CD4-positive, CD25-positive, alpha-beta regulatory T cell (primary cell): Measurements from ENCODE around the gene TKT. TPM values are rescaled to one million over a fixed set of nuclear protein-coding genes. Genes with fewer than 3 reads are reported as not detected.

Experiments
- ATAC-seq, 2 donors: fragments of 150-1000 bp; cut with Tn5 transposase; one replicate each; pipeline ENCODE4 v1.10.0; 2021; ENCODE audit warnings: low read depth in 2 of 2, moderate number of reproducible peaks in 2 of 2, moderate library complexity in 1 of 2
- DNase-seq, 3 donors: peaks; one replicate each; pipeline versions ENCODE4 v3.0.0 to v3.0.0-alpha.2; 2012 to 2022; ENCODE audit warnings: mixed read lengths in 1 of 3
- H3K27ac ChIP-seq: one replicate; pipeline ENCODE4 v1.7.0; 2013; ENCODE audit warnings: mild to moderate bottlenecking, low read length; ENCODE audit not compliant: insufficient read depth, poor library complexity, severe bottlenecking
- H3K27me3 ChIP-seq: one replicate; pipeline ENCODE4 v1.7.0; 2013; ENCODE audit warnings: low read length; ENCODE audit not compliant: control insufficient read depth, insufficient read depth
- H3K36me3 ChIP-seq: one replicate; pipeline ENCODE4 v1.7.0; 2013; ENCODE audit warnings: mild to moderate bottlenecking, low read length, moderate library complexity; ENCODE audit not compliant: control insufficient read depth, insufficient read depth
- H3K4me1 ChIP-seq: 2 replicates; pipeline ENCODE4 v1.7.0; 2013; ENCODE audit warnings: mild to moderate bottlenecking, low read length; ENCODE audit not compliant: insufficient read depth, control insufficient read depth, poor library complexity, severe bottlenecking
- H3K4me3 ChIP-seq: one replicate; pipeline ENCODE4 v1.7.0; 2013; ENCODE audit warnings: low read depth, mild to moderate bottlenecking, low read length, moderate library complexity
- H3K9me3 ChIP-seq, 2 experiments: 1 replicate in 1 of 2; 2 replicates in 1 of 2; pipeline ENCODE4 v1.7.0; 2013; ENCODE audit warnings: low read length in 2 of 2, mild to moderate bottlenecking in 1 of 2, moderate library complexity in 1 of 2; ENCODE audit not compliant: control insufficient read depth in 2 of 2
- H3K27ac Mint-ChIP-seq, 3 donors: one replicate each; pipeline ENCODE4 v1.8.0; 2020 to 2022; ENCODE audit warnings: mild to moderate bottlenecking in 3 of 3, mixed read lengths in 3 of 3, moderate library complexity in 2 of 3
- H3K27me3 Mint-ChIP-seq: one replicate; pipeline ENCODE4 v1.8.0; 2022; ENCODE audit warnings: mild to moderate bottlenecking, mixed read lengths
- H3K36me3 Mint-ChIP-seq: one replicate; pipeline ENCODE4 v1.8.0; 2020; ENCODE audit warnings: mixed read lengths
- H3K4me1 Mint-ChIP-seq, 4 donors: one replicate each; pipeline ENCODE4 v1.8.0; 2020 to 2022; ENCODE audit warnings: mixed read lengths in 4 of 4, mild to moderate bottlenecking in 1 of 4
- H3K4me3 Mint-ChIP-seq, 4 donors: one replicate each; pipeline ENCODE4 v1.8.0; 2020 to 2022; ENCODE audit warnings: mild to moderate bottlenecking in 4 of 4, mixed read lengths in 4 of 4, moderate library complexity in 3 of 4
- H3K9me3 Mint-ChIP-seq, 7 donors: one replicate each; pipeline ENCODE4 v1.8.0; 2020 to 2022; ENCODE audit warnings: mixed read lengths in 7 of 7, mild to moderate bottlenecking in 3 of 7, moderate library complexity in 2 of 7
- polyA plus RNA-seq, 4 donors: library from polyadenylated mRNA; unstranded; fragments of 300-500 nt; fragmentation: Illumina TruSeq; gene quantifications; one replicate each; pipeline ENCODE4 v1.2.3, GENCODE V29; 2021
- total RNA-seq: library from RNA; stranded (reverse); gene quantifications from one replicate; pipeline ENCODE4 v1.2.3, GENCODE V29; 2022

The TKT gene
- total and polyA plus RNA-seq, 5 donors from 2014 or later = 59.0 to 95.6 (median 73.0) TPM

- H3K4me3 ChIP-seq = no peak overlapping the region
- H3K36me3 Mint-ChIP-seq = peaks cover 14% of the 10 kb centered on the region
- no peak overlapping the region for H3K27ac ChIP-seq
- no peaks in the 10 kb centered on the region for H3K9me3 Mint-ChIP-seq
- no peak overlapping the region for H3K4me3 Mint-ChIP-seq
- ATAC-seq (no peak), DNase-seq (no peak)
- no peaks in the 10 kb centered on the region for H3K27me3 Mint-ChIP-seq
- no peaks in the 10 kb centered on the region for H3K27me3 ChIP-seq
- H3K9me3 ChIP-seq = no peaks in the 10 kb centered on the region
- no peak overlapping the region for H3K27ac Mint-ChIP-seq
- no peaks in the 10 kb centered on the region for H3K4me1 ChIP-seq
- peaks cover 51% of the 10 kb centered on the region for H3K36me3 ChIP-seq
- H3K4me1 Mint-ChIP-seq = peaks cover 0 to 9% (median 0%) of the 10 kb centered on the region in 4 donors
Observed at GRCh38 chr3:53179580-53179979, 76.2 kb downstream of the TKT start.

- H3K4me3 ChIP-seq = no peak overlapping the region
- H3K27me3 Mint-ChIP-seq = no peaks in the 10 kb centered on the region
- peaks cover 0 to 11% (median 0%) of the 10 kb centered on the region in 4 donors for H3K4me1 Mint-ChIP-seq
- no peak overlapping the region for H3K27ac Mint-ChIP-seq
- no peak overlapping the region for H3K27ac ChIP-seq
- no peaks in the 10 kb centered on the region for H3K27me3 ChIP-seq
- DNase-seq (no peak), ATAC-seq (no peak)
- no peak overlapping the region for H3K4me3 Mint-ChIP-seq
- no peaks in the 10 kb centered on the region for H3K4me1 ChIP-seq
- peaks cover 17% of the 10 kb centered on the region for H3K36me3 Mint-ChIP-seq
- H3K9me3 Mint-ChIP-seq = no peaks in the 10 kb centered on the region
- peaks cover 49% of the 10 kb centered on the region for H3K36me3 ChIP-seq
- no peaks in the 10 kb centered on the region for H3K9me3 ChIP-seq
Observed at GRCh38 chr3:53178246-53178645, 77.6 kb downstream of the TKT start.

GRCh38 chr3:53175613-53176540 is 79.9 kb downstream of the TKT start:
- Mint-ChIP-seq H3K36me3 (peaks cover 12% of the 10 kb centered on the region), H3K4me1 (peaks cover 0 to 13% (median 10%) of the 10 kb centered on the region in 4 donors), H3K4me3 (no peak overlapping the region), H3K27ac (no peak overlapping the region), H3K27me3 (no peaks in the 10 kb centered on the region), H3K9me3 (no peaks in the 10 kb centered on the region)
- Histone ChIP-seq H3K4me3 (no peak overlapping the region), H3K9me3 (no peaks in the 10 kb centered on the region), H3K27me3 (no peaks in the 10 kb centered on the region), H3K36me3 (peaks cover 27% of the 10 kb centered on the region), H3K27ac (no peak overlapping the region), H3K4me1 (no peaks in the 10 kb centered on the region)
- no peak for DNase-seq
- no peak for ATAC-seq

Other genes with a start within 250 kb of the TKT start
- 31.4 TPM for gene SFMBT1, start 209.9 kb downstream of the TKT start, total RNA-seq
- gene SFMBT1, start 209.9 kb downstream of the TKT start, polyA plus RNA-seq = 10 to 100 TPM; 13.1 to 19.8 (median 15.6) TPM
- 12.9 TPM for gene RFT1, start 125.6 kb downstream of the TKT start, total RNA-seq
- 10 to 100 TPM; 21.4 to 27.6 (median 25.4) TPM for gene RFT1, start 125.6 kb downstream of the TKT start, polyA plus RNA-seq
- 33.6 TPM for gene PRKCD, start 94.8 kb downstream of the TKT start, total RNA-seq
- gene PRKCD, start 94.8 kb downstream of the TKT start, polyA plus RNA-seq = 10 to 100 TPM; 13.6 to 21.2 (median 15.8) TPM
- 50.6 TPM for gene DCP1A, start 91.5 kb upstream of the TKT start, total RNA-seq
- gene DCP1A, start 91.5 kb upstream of the TKT start, polyA plus RNA-seq = 10 to 100 TPM; 47.7 to 63.6 (median 54.3) TPM
- 0.44 TPM for gene CACNA1D, start 238.6 kb upstream of the TKT start, total RNA-seq
- gene CACNA1D, start 238.6 kb upstream of the TKT start, polyA plus RNA-seq = under 1 TPM in 1 of 4 donors, not detected in 3; 0.03 TPM